Ishikawa (cell line): Measurements from ENCODE around the gene B4GALT6.

Experiments
- CEBPB ChIP-seq: IDR thresholded peaks from 2 replicates; pipeline ENCODE4 v1.6.1; 2012
- CREB1 ChIP-seq: IDR thresholded peaks from 2 replicates; pipeline ENCODE4 v1.6.1; 2012; ENCODE audit warnings: low read depth
- EGR1 ChIP-seq: IDR thresholded peaks from 2 replicates; pipeline ENCODE4 v1.6.1; 2012
- EP300 ChIP-seq: IDR thresholded peaks from 2 replicates; pipeline ENCODE4 v1.6.1; 2012; ENCODE audit warnings: borderline replicate concordance
- FOXM1 ChIP-seq: IDR thresholded peaks from 2 replicates; pipeline ENCODE4 v1.6.1; 2012; ENCODE audit warnings: low read depth, borderline replicate concordance
- MAX ChIP-seq: IDR thresholded peaks from 2 replicates; pipeline ENCODE4 v1.6.1; 2012
- NFIC ChIP-seq: IDR thresholded peaks from 2 replicates; pipeline ENCODE4 v1.6.1; 2012
- RAD21 ChIP-seq: IDR thresholded peaks from 2 replicates; pipeline ENCODE4 v1.6.1; 2012; ENCODE audit warnings: low read depth
- REST ChIP-seq: IDR thresholded peaks from 2 replicates; pipeline ENCODE4 v1.6.1; 2012; ENCODE audit warnings: low read depth, mild to moderate bottlenecking
- TAF1 ChIP-seq: IDR thresholded peaks from 2 replicates; pipeline ENCODE4 v1.6.1; 2012; ENCODE audit warnings: low read depth, mild to moderate bottlenecking
- TCF12 ChIP-seq: IDR thresholded peaks from 2 replicates; pipeline ENCODE4 v1.6.1; 2012; ENCODE audit warnings: low read depth
- TEAD4 ChIP-seq: IDR thresholded peaks from 2 replicates; pipeline ENCODE4 v1.6.1; 2012
- USF1 ChIP-seq: IDR thresholded peaks from 2 replicates; pipeline ENCODE4 v1.6.1; 2012
- YY1 ChIP-seq: IDR thresholded peaks from 2 replicates; pipeline ENCODE4 v1.6.1; 2012; ENCODE audit warnings: low read depth
- ZBTB7A ChIP-seq: IDR thresholded peaks from 2 replicates; pipeline ENCODE4 v1.6.1; 2012; ENCODE audit warnings: low read depth

The B4GALT6 gene

GRCh38 chr18:31596081-31596872 lies 88.1 kb downstream of the B4GALT6 start:
- TF ChIP-seq RAD21, result no peak
- TF ChIP-seq USF1, result no peak
- TF ChIP-seq EP300, result no peak
- TF ChIP-seq NFIC, result no peak
- TF ChIP-seq ZBTB7A, result no peak
- no peak for TF ChIP-seq TEAD4
- TF ChIP-seq CREB1, result no peak
- TF ChIP-seq CEBPB, result no peak
- no peak for TF ChIP-seq MAX
- no peak for TF ChIP-seq TAF1
- TF ChIP-seq EGR1, result no peak
- no peak for TF ChIP-seq FOXM1
- no peak for TF ChIP-seq REST

- no peak for TF ChIP-seq FOXM1
- TF ChIP-seq YY1, result no peak
- TF ChIP-seq MAX, result no peak
- no peak for TF ChIP-seq REST
- no peak for TF ChIP-seq CEBPB
- TF ChIP-seq EP300, result no peak
- TF ChIP-seq TEAD4, result no peak
- TF ChIP-seq RAD21, result no peak
- no peak for TF ChIP-seq NFIC
- no peak for TF ChIP-seq CREB1
- TF ChIP-seq ZBTB7A, result no peak
- no peak for TF ChIP-seq TAF1
- no peak for TF ChIP-seq EGR1
- TF ChIP-seq TCF12, result no peak
- no peak for TF ChIP-seq USF1
Measured at GRCh38 chr18:31595121-31595771, 89.1 kb downstream of the B4GALT6 start.

- no peak for TF ChIP-seq RAD21
- no peak for TF ChIP-seq FOXM1
- no peak for TF ChIP-seq TAF1
- TF ChIP-seq REST, result no peak
- no peak for TF ChIP-seq EGR1
- TF ChIP-seq USF1, result no peak
- TF ChIP-seq MAX, result no peak
- TF ChIP-seq ZBTB7A, result no peak
- TF ChIP-seq TEAD4, result no peak
- no peak for TF ChIP-seq CEBPB
- TF ChIP-seq NFIC, result no peak
- TF ChIP-seq CREB1, result no peak
- TF ChIP-seq TCF12, result no peak
- no peak for TF ChIP-seq EP300
- TF ChIP-seq YY1, result no peak
Measured at GRCh38 chr18:31592506-31593157, 91.7 kb downstream of the B4GALT6 start.
